Gastroesophageal sphincter (tissue), 4 donors: ENCODE data around the gene APP. TPM values are rescaled to one million over a fixed set of nuclear protein-coding genes. Genes with fewer than 3 reads are reported as not detected.
"Not testable (repeated sequence)": the region's sequence is repeated elsewhere in the genome, so short reads cannot be mapped to it uniquely, and the experiment has no call there.

Source experiments
- ATAC-seq: fragments of 150-250 bp; one replicate; pipeline ENCODE4 v1.9.1; 2016; ENCODE audit warnings: mild to moderate bottlenecking, moderate library complexity
- H3K27ac ChIP-seq, 4 donors: fragments of 200-600 bp; sonication (generic) in 3 of 4; 1 replicate in 3 of 4; 2 replicates in 1 of 4; pipeline ENCODE4 v1.5.1; 2016 to 2019
- H3K27me3 ChIP-seq: fragments of 200-600 bp; sonication (generic); one replicate; pipeline ENCODE4 v1.5.1; 2019
- H3K36me3 ChIP-seq, 2 donors: fragments of 200-600 bp; sonication (generic); one replicate each; pipeline ENCODE4 v1.5.1; 2019; ENCODE audit warnings: control low read depth in 1 of 2
- H3K4me1 ChIP-seq, 3 donors: fragments of 200-600 bp; sonication (generic); 1 replicate in 2 of 3; 2 replicates in 1 of 3; pipeline ENCODE4 v1.5.1; 2016 to 2019; ENCODE audit warnings: control low read depth in 2 of 3
- H3K4me3 ChIP-seq, 2 donors: fragments of 200-600 bp; sonication (generic); one replicate each; pipeline ENCODE4 v1.5.1; 2019; ENCODE audit warnings: mild to moderate bottlenecking in 1 of 2, moderate library complexity in 1 of 2
- H3K9me3 ChIP-seq, 3 donors: fragments of 200-600 bp; sonication (generic); one replicate each; pipeline ENCODE4 v1.5.1; 2017 to 2019; ENCODE audit warnings: control low read depth in 2 of 3
- EP300 ChIP-seq: sonication (generic); formaldehyde crosslinking; IDR thresholded peaks from one replicate; pipeline ENCODE4 v1.6.1; 2017; ENCODE audit warnings: antibody characterized with exemption, mild to moderate bottlenecking
- POLR2A ChIP-seq, 2 donors: fragments of 450-650 bp; IDR thresholded peaks; one replicate each; pipeline ENCODE4 v1.6.1; 2017; ENCODE audit warnings: antibody characterized with exemption in 2 of 2, mild to moderate bottlenecking in 2 of 2, moderate library complexity in 1 of 2
- POLR2AphosphoS5 ChIP-seq: sonication (generic); formaldehyde crosslinking; IDR thresholded peaks from one replicate; pipeline ENCODE4 v1.6.1; 2017; ENCODE audit warnings: antibody characterized with exemption
- WGBS, 2 donors: methylation state at CpG; one replicate each; pipeline ENCODE4 v1.1.5; 2018; ENCODE audit warnings: low coverage in 1 of 2; 5-methylcytosine and 5-hydroxymethylcytosine counted together
- total RNA-seq, 4 donors: library from RNA; depleted of rRNA; stranded (reverse); fragments of >200 nt; gene quantifications; one replicate each; pipeline ENCODE4 v1.1.0, GENCODE V29; 2016
- TF ChIP-seq, protein P1 (sequence below), 4 experiments: fragments of 200-600 bp in 2 of 4; fragments of 450-650 bp in 2 of 4; sonication (generic) in 1 of 4; IDR thresholded peaks; one replicate each; pipeline ENCODE4 v1.5.1; 2017 to 2019; ENCODE audit warnings: antibody characterized with exemption in 4 of 4, mild to moderate bottlenecking in 2 of 4, moderate library complexity in 2 of 4

APP gene
- total RNA-seq, 4 donors from 2014 or later: 282 to 724 (median 545) TPM

DNA sequence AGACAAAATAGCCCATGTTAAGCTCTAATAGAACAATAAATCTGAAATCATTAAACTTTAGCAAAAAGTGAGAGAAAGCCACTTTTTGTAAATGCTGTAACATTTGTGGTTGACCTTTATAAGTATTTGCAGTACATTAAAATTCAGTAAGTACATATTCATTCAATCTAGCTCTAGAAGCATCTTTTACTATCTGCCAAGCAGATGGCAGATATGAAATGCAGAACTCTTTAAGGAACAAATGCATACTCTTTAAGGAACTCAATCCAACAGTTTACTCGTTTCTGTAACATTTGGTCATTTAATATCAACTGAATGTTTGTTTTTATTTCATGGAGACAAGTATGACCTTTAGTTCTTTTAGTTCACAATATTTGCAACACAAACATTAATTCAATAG lies 150.1 kb downstream of the APP start:
- no peak for ATAC-seq
- Histone ChIP-seq H3K36me3 (peaks cover 0 to 20% of the 10 kb centered on the region in 2 donors), H3K4me1 (peaks cover 0 to 2% (median 0%) of the 10 kb centered on the region in 3 donors), H3K27ac (no peak overlapping the region), H3K27me3 (no peaks in the 10 kb centered on the region), H3K9me3 (no peaks in the 10 kb centered on the region), H3K4me3 (no peak overlapping the region)
- TF ChIP-seq EP300 (no peak), POLR2AphosphoS5 (no peak), POLR2A (IDR thresholded peaks at IDR 0.05) (no peak)
- TF ChIP-seq, protein P1, sequence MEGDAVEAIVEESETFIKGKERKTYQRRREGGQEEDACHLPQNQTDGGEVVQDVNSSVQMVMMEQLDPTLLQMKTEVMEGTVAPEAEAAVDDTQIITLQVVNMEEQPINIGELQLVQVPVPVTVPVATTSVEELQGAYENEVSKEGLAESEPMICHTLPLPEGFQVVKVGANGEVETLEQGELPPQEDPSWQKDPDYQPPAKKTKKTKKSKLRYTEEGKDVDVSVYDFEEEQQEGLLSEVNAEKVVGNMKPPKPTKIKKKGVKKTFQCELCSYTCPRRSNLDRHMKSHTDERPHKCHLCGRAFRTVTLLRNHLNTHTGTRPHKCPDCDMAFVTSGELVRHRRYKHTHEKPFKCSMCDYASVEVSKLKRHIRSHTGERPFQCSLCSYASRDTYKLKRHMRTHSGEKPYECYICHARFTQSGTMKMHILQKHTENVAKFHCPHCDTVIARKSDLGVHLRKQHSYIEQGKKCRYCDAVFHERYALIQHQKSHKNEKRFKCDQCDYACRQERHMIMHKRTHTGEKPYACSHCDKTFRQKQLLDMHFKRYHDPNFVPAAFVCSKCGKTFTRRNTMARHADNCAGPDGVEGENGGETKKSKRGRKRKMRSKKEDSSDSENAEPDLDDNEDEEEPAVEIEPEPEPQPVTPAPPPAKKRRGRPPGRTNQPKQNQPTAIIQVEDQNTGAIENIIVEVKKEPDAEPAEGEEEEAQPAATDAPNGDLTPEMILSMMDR (IDR thresholded peaks at IDR 0.05): no peak
- 88 to 89% methylated on average over 1 of the region's 1 CpG for WGBS, 2 donors

DNA sequence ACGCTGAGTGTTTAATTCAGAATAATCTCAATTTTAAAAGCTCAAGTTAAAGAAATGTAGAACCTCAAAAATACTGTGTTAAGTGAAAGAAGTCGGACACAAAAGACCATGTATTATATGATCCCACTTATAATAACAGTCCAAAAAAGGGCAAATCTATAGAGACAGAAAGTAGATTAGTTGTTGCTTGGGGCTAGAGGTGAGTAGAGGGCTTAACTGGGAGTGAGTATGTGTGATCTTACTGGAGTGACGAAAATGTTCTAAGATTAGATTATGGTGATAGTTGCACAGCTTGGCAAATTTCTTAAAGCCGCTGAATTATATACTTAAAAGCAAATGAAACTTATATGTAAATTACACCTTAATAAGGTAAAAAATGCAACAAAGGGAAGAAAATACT lies 150.5 kb downstream of the APP start:
- H3K4me3 ChIP-seq: no peak overlapping the region
- TF ChIP-seq, protein P1 (IDR thresholded peaks at IDR 0.05): no peak
- no peak for TF ChIP-seq POLR2A (IDR thresholded peaks at IDR 0.05)
- no peaks in the 10 kb centered on the region for H3K4me1 ChIP-seq
- ATAC-seq: no peak
- WGBS, 2 donors: 86 to 93% methylated on average over 4 of the region's 4 CpGs
- H3K27ac ChIP-seq: no peak overlapping the region
- peaks cover 0 to 20% of the 10 kb centered on the region in 2 donors for H3K36me3 ChIP-seq
- H3K9me3 ChIP-seq: no peaks in the 10 kb centered on the region
- no peaks in the 10 kb centered on the region for H3K27me3 ChIP-seq

DNA sequence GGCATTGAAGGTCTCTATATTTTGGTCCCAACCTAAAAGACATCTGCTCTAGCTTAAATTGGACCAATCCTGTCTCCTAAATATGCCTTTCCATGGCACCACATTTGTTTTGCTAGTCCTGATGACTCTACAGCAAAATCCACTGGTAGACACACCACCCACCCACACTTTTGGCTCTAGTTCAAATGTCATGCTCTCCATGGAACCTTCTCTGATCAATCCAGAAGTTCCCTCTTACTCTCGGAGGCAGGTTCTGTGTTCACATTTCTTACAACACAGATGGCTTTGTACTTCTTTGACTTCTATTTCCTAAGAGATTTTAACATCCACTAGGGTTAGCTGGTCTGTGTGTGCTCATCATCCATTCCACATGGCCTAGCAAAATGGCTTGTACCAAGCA lies 151.3 kb downstream of the APP start:
- Histone ChIP-seq H3K9me3 (no peaks in the 10 kb centered on the region), H3K36me3 (peaks cover 0 to 20% of the 10 kb centered on the region in 2 donors), H3K27ac (no peak overlapping the region), H3K27me3 (no peaks in the 10 kb centered on the region), H3K4me1 (no peaks in the 10 kb centered on the region), H3K4me3 (no peak overlapping the region)
- ATAC-seq: no peak
- WGBS, 2 donors: 74 to 90% methylated on average over 1 of the region's 1 CpG
- TF ChIP-seq POLR2AphosphoS5: no peak
- TF ChIP-seq POLR2A (IDR thresholded peaks at IDR 0.05): no peak
- no peak for TF ChIP-seq EP300
- TF ChIP-seq, protein P1 (IDR thresholded peaks at IDR 0.05): no peak

DNA sequence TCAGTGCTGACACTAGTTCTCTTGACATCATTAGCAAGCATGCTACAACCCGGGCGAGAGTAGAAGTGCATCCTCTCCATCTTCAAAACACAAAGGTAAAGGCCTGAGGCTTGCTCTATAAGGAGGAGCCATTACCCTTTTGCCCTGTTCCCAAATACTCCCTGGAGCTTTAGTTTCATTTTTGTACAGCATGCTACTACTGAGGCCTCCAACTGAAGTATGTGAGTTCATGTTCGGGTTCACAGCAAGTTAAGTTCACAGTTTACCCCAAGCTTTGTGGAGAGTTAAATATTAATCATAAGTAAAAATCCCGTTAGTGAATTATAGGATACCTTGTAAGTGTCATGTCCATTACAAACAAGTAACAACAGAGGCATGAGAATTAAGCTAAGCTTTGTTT lies 156.6 kb downstream of the APP start:
- Histone ChIP-seq H3K4me3 (no peak overlapping the region), H3K36me3 (peaks cover 0 to 4% of the 10 kb centered on the region in 2 donors), H3K4me1 (no peaks in the 10 kb centered on the region), H3K27ac (no peak overlapping the region), H3K27me3 (no peaks in the 10 kb centered on the region), H3K9me3 (no peaks in the 10 kb centered on the region)
- ATAC-seq: no peak
- no peak for TF ChIP-seq EP300
- TF ChIP-seq POLR2A (IDR thresholded peaks at IDR 0.05): no peak
- no peak for TF ChIP-seq POLR2AphosphoS5
- TF ChIP-seq, protein P1 (IDR thresholded peaks at IDR 0.05): no peak
- WGBS, 2 donors: 71 to 76% methylated on average over 4 of the region's 4 CpGs

DNA sequence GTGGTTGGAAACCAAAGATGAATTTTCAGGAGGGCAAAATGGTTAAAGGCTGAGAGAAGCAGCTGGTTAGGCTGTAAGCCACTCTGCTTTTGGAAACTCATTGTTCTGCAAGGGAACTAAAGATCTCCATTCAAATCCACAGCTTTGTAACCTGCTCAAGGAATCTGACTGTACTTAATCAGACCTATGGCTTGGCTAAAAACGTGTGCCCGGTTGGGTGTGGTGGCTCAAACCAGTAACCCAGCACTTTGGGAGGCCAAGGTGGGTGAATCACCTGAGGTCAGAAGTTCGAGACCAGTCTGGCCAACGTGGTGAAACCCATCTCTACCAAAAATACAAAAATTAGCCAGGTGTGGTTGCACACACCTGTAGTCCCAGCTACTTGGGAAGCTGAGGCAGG lies 158.1 kb downstream of the APP start:
- not testable (repeated sequence) for H3K9me3 ChIP-seq, H3K27me3 ChIP-seq, ATAC-seq, H3K4me3 ChIP-seq, H3K4me1 ChIP-seq, H3K36me3 ChIP-seq, H3K27ac ChIP-seq
- WGBS, 2 donors: 88 to 94% methylated on average over 2 of the region's 4 CpGs
